HCT116 (cell line): ENCODE data around the gene SALL4. TPM values are rescaled to one million over a fixed set of nuclear protein-coding genes. Genes with fewer than 3 reads are reported as not detected.

Experiments
- ATAC-seq: fragments of 200-7000 bp; cut with Tn5 transposase; 2 replicates; pipeline ENCODE4 v1.9.1; 2020; ENCODE audit warnings: mild to moderate bottlenecking, moderate library complexity
- BruUV-seq: library from RNA; stranded (reverse); fragments of 400-500 nt; replicated peaks from 2 replicates; lab custom pipeline; 2021; lab: Mats Ljungman, UMichigan
- CTCF ChIA-PET: fragments of 300-600 bp; sonication (Branson Sonifier 250); formaldehyde crosslinking; loops from one replicate; lab custom pipeline; 2021; ENCODE audit warnings: antibody characterized with exemption; lab: Charles Lee
- POLR2A ChIA-PET: fragments of 300-600, 350-600 bp; sonication (Branson Sonifier 250); formaldehyde crosslinking; loops from one replicate; lab custom pipeline; 2021; ENCODE audit warnings: antibody characterized with exemption; lab: Charles Lee
- RAD21 ChIA-PET, 2 experiments: fragments of 300-600 bp; sonication (Branson Sonifier 250); formaldehyde crosslinking; loops; one replicate each; lab custom pipeline; 2023; ENCODE audit warnings: low total read pairs in 2 of 2; ENCODE audit not compliant: uncharacterized antibody in 2 of 2, unreplicated experiment in 2 of 2, low non-redundant PET in 1 of 2; lab: Charles Lee
- DNase-seq: peaks from one replicate; pipeline ENCODE4 v3.0.0-alpha.2; 2010; ENCODE audit warnings: low read depth, low spot score
- H2AFZ ChIP-seq: fragments of 200-600 bp; shearing (Covaris generic), sonication (generic); 2 replicates; pipeline ENCODE4 v1.6.1; 2017; ENCODE audit warnings: low read depth, mixed run types, mixed read lengths, antibody characterized with exemption, low read length; ENCODE audit not compliant: poor library complexity, severe bottlenecking
- H3K27ac ChIP-seq: 2 replicates; pipeline ENCODE4 v1.5.1; 2012; ENCODE audit warnings: low read depth, low read length
- H3K27me3 ChIP-seq: fragments of 200-600 bp; sonication (generic); 2 replicates; pipeline ENCODE4 v1.6.1; 2016; ENCODE audit warnings: mixed run types, low read length, mixed read lengths; ENCODE audit not compliant: insufficient read depth
- H3K36me3 ChIP-seq, 2 experiments: fragments of 200-500 bp in 1 of 2; fragments of 200-600 bp in 1 of 2; sonication (Bioruptor generic) in 1 of 2; sonication (generic) in 1 of 2; 2 replicates each; pipeline versions ENCODE4 v1.5.1 to v1.6.1; 2014 to 2016; ENCODE audit warnings: low read length in 2 of 2, inconsistent platforms in 1 of 2, mixed read lengths in 1 of 2, mixed run types in 1 of 2; ENCODE audit not compliant: insufficient read depth in 2 of 2, control insufficient read depth in 1 of 2
- H3K4me1 ChIP-seq, 2 experiments: fragments of 200-600 bp in 1 of 2; sonication (generic) in 1 of 2; 2 replicates each; pipeline versions ENCODE4 v1.5.1 to v1.6.1; 2012 to 2017; ENCODE audit warnings: low read length in 2 of 2, inconsistent platforms in 1 of 2, mild to moderate bottlenecking in 1 of 2, mixed read lengths in 1 of 2, mixed run types in 1 of 2, moderate library complexity in 1 of 2; ENCODE audit not compliant: insufficient read depth in 2 of 2, control insufficient read depth in 1 of 2
- H3K4me2 ChIP-seq: fragments of 200-600 bp; sonication (generic); 2 replicates; pipeline ENCODE4 v1.6.1; 2017; ENCODE audit warnings: mixed run types, low read length, mixed read lengths
- H3K4me3 ChIP-seq, 2 experiments: fragments of 200-600 bp in 1 of 2; sonication (generic) in 1 of 2; replicated peaks in 1 of 2; 2 replicates each; pipeline ENCODE4 v1.5.1; 2011 to 2016; ENCODE audit warnings: low read length in 2 of 2, control low read depth in 1 of 2, low read depth in 1 of 2, mild to moderate bottlenecking in 1 of 2, mixed read lengths in 1 of 2, mixed run types in 1 of 2
- H3K79me2 ChIP-seq: fragments of 200-600 bp; sonication (generic); 2 replicates; pipeline ENCODE4 v1.6.1; 2017; ENCODE audit warnings: mild to moderate bottlenecking, mixed run types, low read length, moderate library complexity, mixed read lengths; ENCODE audit not compliant: insufficient read depth
- H3K9ac ChIP-seq: fragments of 200-600 bp; sonication (generic); 2 replicates; pipeline ENCODE4 v1.6.1; 2016; ENCODE audit warnings: low read length, mixed read lengths
- H3K9me2 ChIP-seq: fragments of 200-600 bp; sonication (generic), shearing (Covaris generic); 2 replicates; pipeline ENCODE4 v1.6.1; 2017; ENCODE audit warnings: mixed run types, mild to moderate bottlenecking, moderate library complexity; ENCODE audit not compliant: insufficient read depth
- H3K9me3 ChIP-seq, 2 experiments: fragments of 200-500 bp in 1 of 2; fragments of 200-600 bp in 1 of 2; sonication (Bioruptor generic) in 1 of 2; sonication (generic) in 1 of 2; 2 replicates each; pipeline ENCODE4 v1.6.1; 2014 to 2017; ENCODE audit warnings: low read length in 2 of 2, mixed read lengths in 2 of 2, inconsistent platforms in 1 of 2, low read depth in 1 of 2, mild to moderate bottlenecking in 1 of 2, mixed run types in 1 of 2, moderate library complexity in 1 of 2; ENCODE audit not compliant: control insufficient read depth in 1 of 2, insufficient read depth in 1 of 2
- H4K20me1 ChIP-seq: fragments of 200-600 bp; sonication (generic), shearing (Covaris generic); 2 replicates; pipeline ENCODE4 v1.6.1; 2017; ENCODE audit warnings: mixed run types, mild to moderate bottlenecking, moderate library complexity; ENCODE audit not compliant: insufficient read depth
- CEBPB ChIP-seq: IDR thresholded peaks from 2 replicates; pipeline ENCODE4 v1.6.1; 2012; ENCODE audit warnings: low read depth
- EGR1 ChIP-seq: IDR thresholded peaks from 2 replicates; pipeline ENCODE4 v1.6.1; 2012; ENCODE audit warnings: low read depth
- ELF1 ChIP-seq: IDR thresholded peaks from 2 replicates; pipeline ENCODE4 v1.6.1; 2012; ENCODE audit warnings: low read depth, borderline replicate concordance
- EZH2 ChIP-seq: fragments of 200-600 bp; sonication (generic); IDR thresholded peaks from 2 replicates; pipeline ENCODE4 v1.6.1; 2017; ENCODE audit warnings: antibody characterized with exemption, mixed run types
- JUND ChIP-seq: IDR thresholded peaks from 2 replicates; pipeline ENCODE4 v1.6.1; 2012
- POLR2A ChIP-seq: IDR thresholded peaks from 2 replicates; pipeline ENCODE4 v1.7.0; 2011; ENCODE audit warnings: borderline replicate concordance; ENCODE audit not compliant: insufficient read depth, insufficient read length; ENCODE audit errors: extremely low read depth
- POLR2AphosphoS5 ChIP-seq: IDR thresholded peaks from 2 replicates; pipeline ENCODE4 v1.6.1; 2011; ENCODE audit warnings: mild to moderate bottlenecking, low read depth, low read length, moderate library complexity
- SIN3A ChIP-seq: IDR thresholded peaks from 2 replicates; pipeline ENCODE4 v1.6.1; 2012; ENCODE audit warnings: low read depth
- SP1 ChIP-seq: IDR thresholded peaks from 2 replicates; pipeline ENCODE4 v1.6.1; 2012; ENCODE audit warnings: low read depth
- TCF7L2 ChIP-seq: IDR thresholded peaks from 2 replicates; pipeline ENCODE4 v1.7.0; 2011; ENCODE audit warnings: borderline replicate concordance, inconsistent platforms; ENCODE audit not compliant: insufficient read depth, insufficient read length; ENCODE audit errors: extremely low read depth
- YY1 ChIP-seq: IDR thresholded peaks from 2 replicates; pipeline ENCODE4 v1.6.1; 2011; ENCODE audit warnings: low read length, low read depth, moderate library complexity, mild to moderate bottlenecking; ENCODE audit not compliant: insufficient replicate concordance; ENCODE audit errors: extremely low read depth
- ZBTB33 ChIP-seq: IDR thresholded peaks from 2 replicates; pipeline ENCODE4 v1.6.1; 2011; ENCODE audit warnings: mild to moderate bottlenecking, low read length, moderate library complexity; ENCODE audit not compliant: insufficient replicate concordance; ENCODE audit errors: extremely low read depth
- ZFX ChIP-seq: fragments of 450-650 bp; IDR thresholded peaks from 2 replicates; pipeline ENCODE4 v1.6.1; 2017
- ZNF274 ChIP-seq: fragments of 200-500 bp; sonication (Bioruptor generic); IDR thresholded peaks from 2 replicates; pipeline ENCODE4 v1.6.1; 2014; ENCODE audit warnings: mild to moderate bottlenecking, low read depth, low read length, inconsistent platforms
- intact Hi-C: fragments of 100-400 bp; cut with micrococcal nuclease; formaldehyde crosslinking; loops from 2 replicates; pipeline ENCODE4 v1.10.0; 2022
- total RNA-seq: library from RNA; stranded (reverse); gene quantifications from one replicate; pipeline ENCODE4 v1.2.1, GENCODE V29; 2021; ENCODE audit not compliant: unreplicated experiment
- TF ChIP-seq, protein P1 (sequence below): IDR thresholded peaks from 2 replicates; pipeline ENCODE4 v1.6.1; 2012; ENCODE audit warnings: low read depth

Gene SALL4
- total RNA-seq, 1 experiment from 2014 or later: 1.9 TPM

- H3K4me2 ChIP-seq: no peak overlapping the region
- RAD21 ChIA-PET: no interaction called here
- POLR2A ChIA-PET: interaction anchor here (0.6 kb wide), 1 partner anchor 160 kb away, joined by 3 read pairs; no protein-coding TSS in a partner anchor
These were observed 2.4 kb upstream of the SALL4 start for GRCh38 chr20:51804754-51805153.

More at GRCh38 chr20:51804754-51805153, 2.4 kb upstream of the SALL4 start:
- H3K4me1 ChIP-seq: peaks cover 0 to 11% of the 10 kb centered on the region in 2 experiments; a peak in 1 of 4 replicates
- H3K27me3 ChIP-seq: no peaks in the 10 kb centered on the region
- CTCF ChIA-PET: no interaction called here
- no peaks in the 10 kb centered on the region for H3K9me2 ChIP-seq
- TF ChIP-seq EZH2: no peak
- no peak for TF ChIP-seq YY1
- TF ChIP-seq, protein P1, sequence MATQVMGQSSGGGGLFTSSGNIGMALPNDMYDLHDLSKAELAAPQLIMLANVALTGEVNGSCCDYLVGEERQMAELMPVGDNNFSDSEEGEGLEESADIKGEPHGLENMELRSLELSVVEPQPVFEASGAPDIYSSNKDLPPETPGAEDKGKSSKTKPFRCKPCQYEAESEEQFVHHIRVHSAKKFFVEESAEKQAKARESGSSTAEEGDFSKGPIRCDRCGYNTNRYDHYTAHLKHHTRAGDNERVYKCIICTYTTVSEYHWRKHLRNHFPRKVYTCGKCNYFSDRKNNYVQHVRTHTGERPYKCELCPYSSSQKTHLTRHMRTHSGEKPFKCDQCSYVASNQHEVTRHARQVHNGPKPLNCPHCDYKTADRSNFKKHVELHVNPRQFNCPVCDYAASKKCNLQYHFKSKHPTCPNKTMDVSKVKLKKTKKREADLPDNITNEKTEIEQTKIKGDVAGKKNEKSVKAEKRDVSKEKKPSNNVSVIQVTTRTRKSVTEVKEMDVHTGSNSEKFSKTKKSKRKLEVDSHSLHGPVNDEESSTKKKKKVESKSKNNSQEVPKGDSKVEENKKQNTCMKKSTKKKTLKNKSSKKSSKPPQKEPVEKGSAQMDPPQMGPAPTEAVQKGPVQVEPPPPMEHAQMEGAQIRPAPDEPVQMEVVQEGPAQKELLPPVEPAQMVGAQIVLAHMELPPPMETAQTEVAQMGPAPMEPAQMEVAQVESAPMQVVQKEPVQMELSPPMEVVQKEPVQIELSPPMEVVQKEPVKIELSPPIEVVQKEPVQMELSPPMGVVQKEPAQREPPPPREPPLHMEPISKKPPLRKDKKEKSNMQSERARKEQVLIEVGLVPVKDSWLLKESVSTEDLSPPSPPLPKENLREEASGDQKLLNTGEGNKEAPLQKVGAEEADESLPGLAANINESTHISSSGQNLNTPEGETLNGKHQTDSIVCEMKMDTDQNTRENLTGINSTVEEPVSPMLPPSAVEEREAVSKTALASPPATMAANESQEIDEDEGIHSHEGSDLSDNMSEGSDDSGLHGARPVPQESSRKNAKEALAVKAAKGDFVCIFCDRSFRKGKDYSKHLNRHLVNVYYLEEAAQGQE: no peak
- TF ChIP-seq ZNF274: no peak
- no peak for TF ChIP-seq POLR2AphosphoS5
- no peak for TF ChIP-seq ELF1
- TF ChIP-seq JUND: no peak
- TF ChIP-seq TCF7L2: no peak
- no peak for TF ChIP-seq SIN3A
- TF ChIP-seq POLR2A: no peak
- no peak for TF ChIP-seq SP1
- TF ChIP-seq CEBPB: no peak
- TF ChIP-seq ZBTB33: no peak
- no peak for TF ChIP-seq EGR1
- TF ChIP-seq ZFX: no peak
- H3K79me2 ChIP-seq: no peaks in the 10 kb centered on the region
- no peaks in the 10 kb centered on the region for H3K36me3 ChIP-seq
- no peak overlapping the region for H3K9ac ChIP-seq
- intact Hi-C loops: loop anchor here (5.0 kb wide), 1 partner anchor 278 kb away; no protein-coding TSS in a partner anchor
- H3K9me3 ChIP-seq: no peaks in the 10 kb centered on the region
- no peak for ATAC-seq
- no peaks in the 10 kb centered on the region for H4K20me1 ChIP-seq
- no peak for DNase-seq
- no peak overlapping the region for H3K4me3 ChIP-seq
- no peak overlapping the region for H2AFZ ChIP-seq
- no peak overlapping the region for H3K27ac ChIP-seq
- no TSS peak for BruUV-seq
